NB4 (cell line): Measurements from ENCODE around the gene AGBL1.

Source experiments
- DNase-seq: peaks from one replicate; pipeline ENCODE4 v3.0.0; 2010; ENCODE audit warnings: low read depth
- H3K4me3 ChIP-seq: one replicate; pipeline ENCODE4 v1.5.1; 2011; ENCODE audit warnings: mild to moderate bottlenecking, low read depth, low read length, moderate library complexity
- MYC ChIP-seq: IDR thresholded peaks from 2 replicates; pipeline ENCODE4 v1.6.1; 2011; ENCODE audit warnings: low read depth, low read length
- POLR2A ChIP-seq: IDR thresholded peaks from 2 replicates; pipeline ENCODE4 v1.6.1; 2011; ENCODE audit warnings: mild to moderate bottlenecking; ENCODE audit not compliant: insufficient read length; ENCODE audit errors: extremely low read depth
- TF ChIP-seq, protein P1 (sequence below): IDR thresholded peaks from 2 replicates; pipeline ENCODE4 v1.6.1; 2011; ENCODE audit warnings: low read depth, low read length
- TF ChIP-seq, protein P2 (sequence below): IDR thresholded peaks from one replicate; pipeline ENCODE4 v1.5.1; 2012; ENCODE audit warnings: low read depth, low read length

Gene AGBL1

DNA sequence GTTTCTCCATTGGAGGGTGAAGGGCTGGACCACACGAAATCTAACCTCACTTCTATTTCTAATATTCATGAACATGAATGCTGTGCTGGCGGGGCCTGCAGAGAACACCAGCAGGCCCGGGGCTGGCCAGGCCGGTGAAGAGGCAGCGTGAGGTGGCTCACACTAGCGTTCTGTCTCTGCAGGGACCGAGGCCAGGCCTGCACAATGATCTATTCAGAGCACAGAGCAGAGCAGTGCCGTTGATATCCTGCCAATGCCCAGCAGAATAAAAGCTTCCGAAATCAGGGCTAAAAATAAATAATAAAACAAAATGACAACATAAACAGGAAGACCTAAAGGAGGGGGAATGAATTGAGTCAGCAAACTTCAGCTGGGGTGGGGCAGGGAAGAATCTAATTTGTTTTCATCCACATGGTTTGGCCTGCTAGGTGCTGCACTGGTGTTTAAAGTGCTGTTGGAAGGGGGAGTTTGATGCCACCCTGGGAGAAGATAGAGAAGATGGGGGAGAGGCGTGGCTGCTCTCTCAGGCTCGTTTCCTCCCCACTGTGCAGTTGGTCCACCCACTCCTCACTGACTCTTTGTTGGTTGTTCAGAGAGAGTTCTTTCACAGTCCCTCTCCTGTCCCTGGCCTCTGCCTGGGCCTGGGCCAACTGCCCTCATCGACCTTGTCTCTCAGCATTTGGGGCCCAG lies 837.1 kb downstream of the AGBL1 start:
- DNase-seq = no peak
- no peak overlapping the region for H3K4me3 ChIP-seq
- TF ChIP-seq POLR2A = no peak

DNA sequence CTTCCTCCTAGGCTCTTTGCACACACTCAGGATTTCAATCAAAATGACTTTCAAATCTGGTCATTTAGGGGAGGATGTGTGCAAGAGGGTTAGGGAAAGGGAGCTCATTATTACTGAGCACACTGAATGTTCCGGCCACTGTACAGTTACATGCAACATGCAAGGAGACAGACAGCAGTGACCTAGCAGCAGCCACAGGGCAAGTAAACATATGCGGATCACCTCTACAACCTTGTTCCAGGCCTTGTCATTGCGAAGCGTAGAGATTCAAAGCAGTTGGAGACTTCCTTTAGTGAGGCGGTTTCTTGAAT lies 837.6 kb downstream of the AGBL1 start:
- no peak overlapping the region for H3K4me3 ChIP-seq
- TF ChIP-seq POLR2A (no peak), MYC (no peak)
- TF ChIP-seq, protein P1, sequence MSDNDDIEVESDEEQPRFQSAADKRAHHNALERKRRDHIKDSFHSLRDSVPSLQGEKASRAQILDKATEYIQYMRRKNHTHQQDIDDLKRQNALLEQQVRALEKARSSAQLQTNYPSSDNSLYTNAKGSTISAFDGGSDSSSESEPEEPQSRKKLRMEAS = no peak
- TF ChIP-seq, protein P2, sequence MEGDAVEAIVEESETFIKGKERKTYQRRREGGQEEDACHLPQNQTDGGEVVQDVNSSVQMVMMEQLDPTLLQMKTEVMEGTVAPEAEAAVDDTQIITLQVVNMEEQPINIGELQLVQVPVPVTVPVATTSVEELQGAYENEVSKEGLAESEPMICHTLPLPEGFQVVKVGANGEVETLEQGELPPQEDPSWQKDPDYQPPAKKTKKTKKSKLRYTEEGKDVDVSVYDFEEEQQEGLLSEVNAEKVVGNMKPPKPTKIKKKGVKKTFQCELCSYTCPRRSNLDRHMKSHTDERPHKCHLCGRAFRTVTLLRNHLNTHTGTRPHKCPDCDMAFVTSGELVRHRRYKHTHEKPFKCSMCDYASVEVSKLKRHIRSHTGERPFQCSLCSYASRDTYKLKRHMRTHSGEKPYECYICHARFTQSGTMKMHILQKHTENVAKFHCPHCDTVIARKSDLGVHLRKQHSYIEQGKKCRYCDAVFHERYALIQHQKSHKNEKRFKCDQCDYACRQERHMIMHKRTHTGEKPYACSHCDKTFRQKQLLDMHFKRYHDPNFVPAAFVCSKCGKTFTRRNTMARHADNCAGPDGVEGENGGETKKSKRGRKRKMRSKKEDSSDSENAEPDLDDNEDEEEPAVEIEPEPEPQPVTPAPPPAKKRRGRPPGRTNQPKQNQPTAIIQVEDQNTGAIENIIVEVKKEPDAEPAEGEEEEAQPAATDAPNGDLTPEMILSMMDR = no peak

DNA sequence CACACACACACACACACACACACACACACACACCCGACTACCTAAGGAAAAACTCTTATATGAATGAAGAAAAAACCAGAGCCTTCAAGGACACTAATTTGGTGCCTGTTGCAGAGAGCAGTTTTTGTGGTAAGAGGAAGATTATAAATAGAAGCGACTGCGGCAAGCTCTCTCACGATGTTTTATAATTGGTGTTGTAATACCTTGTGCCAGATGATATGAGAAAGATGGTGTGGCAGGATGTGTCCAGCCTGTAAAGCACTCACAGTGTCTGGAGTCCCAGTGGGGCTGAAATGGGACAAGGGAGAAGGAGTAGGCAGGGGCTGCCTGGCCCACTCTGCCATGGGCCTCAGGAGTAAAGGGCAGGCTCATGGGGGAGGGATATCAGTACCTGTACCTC lies 839.9 kb downstream of the AGBL1 start:
- TF ChIP-seq POLR2A = no peak
- TF ChIP-seq, protein P2 = no peak
- TF ChIP-seq, protein P1 = no peak
- TF ChIP-seq MYC = no peak
- no peak overlapping the region for H3K4me3 ChIP-seq
- peak; percentile 50 for DNase-seq

More for the DNA sequence above, 837.6 kb downstream of the AGBL1 start:
- no peak for DNase-seq

DNA sequence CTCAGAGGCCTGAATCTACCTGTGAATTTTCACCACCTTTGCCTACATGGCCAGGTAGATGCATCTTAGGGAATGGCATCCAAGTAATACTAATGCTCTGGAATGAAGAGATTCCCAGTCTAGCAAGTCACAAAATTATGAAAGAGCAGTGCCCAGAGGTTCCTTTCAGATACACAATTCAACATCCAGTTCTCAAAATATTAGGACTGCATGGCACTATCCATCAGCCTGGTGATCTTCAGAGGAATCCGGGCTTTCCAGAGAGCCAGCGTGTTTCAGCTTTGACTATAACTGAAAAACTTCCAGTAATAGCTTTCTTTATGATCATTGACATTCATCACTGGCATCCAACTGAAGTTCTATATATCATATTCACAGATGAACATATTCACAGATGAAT lies 849.8 kb downstream of the AGBL1 start:
- no peak for TF ChIP-seq POLR2A
- TF ChIP-seq, protein P1 = no peak
- TF ChIP-seq MYC = no peak
- TF ChIP-seq, protein P2 = no peak
- no peak for DNase-seq
- H3K4me3 ChIP-seq = no peak overlapping the region

DNA sequence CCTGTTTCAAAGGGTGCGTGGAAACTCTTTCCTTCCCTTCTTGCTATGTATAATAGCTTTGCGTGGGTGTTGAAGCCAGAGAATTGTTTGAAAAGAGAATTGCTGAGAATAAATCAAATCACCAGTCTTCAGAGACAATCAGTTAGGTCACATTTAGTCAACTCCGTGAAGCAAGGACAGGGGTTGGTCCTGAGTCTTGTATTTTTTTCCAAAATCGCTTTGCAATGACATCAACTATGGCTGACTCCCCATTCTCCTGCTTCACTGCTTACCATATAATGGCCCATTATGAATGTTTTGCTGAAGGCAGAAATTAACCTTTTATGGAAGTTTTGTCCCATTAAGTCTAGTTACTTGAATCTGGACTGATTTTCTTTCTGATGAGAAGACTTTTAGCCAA lies 852.8 kb downstream of the AGBL1 start:
- TF ChIP-seq MYC (no peak), POLR2A (no peak)
- TF ChIP-seq, protein P1 = no peak
- TF ChIP-seq, protein P2 = no peak
- DNase-seq = no peak
- H3K4me3 ChIP-seq = no peak overlapping the region

DNA sequence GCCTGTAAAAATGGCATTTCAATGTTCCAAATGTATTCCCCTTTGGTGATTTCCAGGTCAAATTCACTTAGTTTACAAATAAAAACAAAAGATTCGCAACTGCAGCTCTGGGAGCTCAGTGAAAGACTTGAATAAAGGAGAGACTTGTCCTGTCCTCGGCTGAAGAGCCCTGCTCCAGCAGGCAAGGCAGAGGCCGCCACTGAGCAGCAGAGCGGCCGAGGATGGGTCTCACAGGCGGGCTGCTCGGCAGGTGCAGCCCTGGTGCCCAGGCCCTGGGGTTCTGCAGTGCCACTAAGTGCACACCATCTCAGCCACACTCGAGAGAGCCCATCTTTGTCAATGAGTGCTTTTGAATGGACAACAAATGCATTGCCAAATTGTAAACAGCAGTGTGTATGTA lies 856.2 kb downstream of the AGBL1 start:
- no peak for DNase-seq
- TF ChIP-seq, protein P2 = no peak
- TF ChIP-seq POLR2A (no peak), MYC (no peak)
- no peak overlapping the region for H3K4me3 ChIP-seq
